C4-2B (cell line): ENCODE measurements around the gene THRAP3.
"Not testable (repeated sequence)": the region's sequence is repeated elsewhere in the genome, so short reads cannot be mapped to it uniquely, and the experiment has no call there.

Experiments
- H3K27ac ChIP-seq: fragments of 450-650 bp; 2 replicates; pipeline ENCODE4 v1.5.1; 2017
- ZFX ChIP-seq: fragments of 450-650 bp; IDR thresholded peaks from 2 replicates; pipeline ENCODE4 v1.6.1; 2017
- TF ChIP-seq, protein P1 (sequence below): fragments of 450-650 bp; conservative IDR thresholded peaks from 2 replicates; pipeline ENCODE4 v1.5.1; 2017; ENCODE audit warnings: mild to moderate bottlenecking

The THRAP3 gene

DNA sequence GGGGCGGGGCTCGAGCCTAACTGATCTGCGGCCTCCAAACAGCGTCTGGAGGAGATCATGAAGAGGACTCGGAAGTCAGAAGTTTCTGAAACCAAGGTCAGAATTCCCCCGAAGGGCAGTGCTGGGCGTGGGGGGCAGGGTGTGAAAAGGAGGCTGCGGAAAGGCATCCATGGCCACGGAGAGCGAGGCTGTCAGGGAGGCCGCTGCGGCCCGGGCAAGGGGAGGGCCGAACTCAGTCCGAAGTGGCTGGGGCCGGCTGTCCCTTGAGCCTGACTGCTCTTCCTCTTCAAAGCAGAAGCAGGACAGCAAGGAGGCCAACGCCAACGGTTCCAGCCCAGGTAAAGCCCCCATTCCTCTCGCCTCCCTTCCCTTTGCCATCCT is 45.0 kb upstream of the THRAP3 start:
- no peak overlapping the region for H3K27ac ChIP-seq

DNA sequence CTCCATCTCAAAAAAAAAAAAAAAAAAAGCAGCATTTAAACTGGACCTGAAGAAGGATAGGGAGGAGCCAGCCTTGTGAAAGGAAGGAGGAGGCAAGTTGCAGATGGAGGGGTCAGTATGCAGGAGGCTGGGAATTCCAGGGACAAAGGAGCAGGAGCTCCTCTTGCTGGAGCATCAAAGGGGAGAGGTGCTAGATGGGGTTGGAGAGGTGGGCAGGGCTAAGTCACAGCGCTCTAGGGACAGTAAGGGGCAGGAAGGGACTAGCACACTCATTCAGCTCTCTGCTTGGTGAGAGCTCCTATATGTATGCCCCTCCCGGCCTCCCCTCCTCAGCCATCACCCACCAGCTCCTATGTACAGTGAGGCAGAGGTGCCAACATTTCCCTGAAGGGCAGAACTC is 41.5 kb upstream of the THRAP3 start:
- no peak overlapping the region for H3K27ac ChIP-seq
- TF ChIP-seq ZFX, result no peak
- TF ChIP-seq, protein P1, sequence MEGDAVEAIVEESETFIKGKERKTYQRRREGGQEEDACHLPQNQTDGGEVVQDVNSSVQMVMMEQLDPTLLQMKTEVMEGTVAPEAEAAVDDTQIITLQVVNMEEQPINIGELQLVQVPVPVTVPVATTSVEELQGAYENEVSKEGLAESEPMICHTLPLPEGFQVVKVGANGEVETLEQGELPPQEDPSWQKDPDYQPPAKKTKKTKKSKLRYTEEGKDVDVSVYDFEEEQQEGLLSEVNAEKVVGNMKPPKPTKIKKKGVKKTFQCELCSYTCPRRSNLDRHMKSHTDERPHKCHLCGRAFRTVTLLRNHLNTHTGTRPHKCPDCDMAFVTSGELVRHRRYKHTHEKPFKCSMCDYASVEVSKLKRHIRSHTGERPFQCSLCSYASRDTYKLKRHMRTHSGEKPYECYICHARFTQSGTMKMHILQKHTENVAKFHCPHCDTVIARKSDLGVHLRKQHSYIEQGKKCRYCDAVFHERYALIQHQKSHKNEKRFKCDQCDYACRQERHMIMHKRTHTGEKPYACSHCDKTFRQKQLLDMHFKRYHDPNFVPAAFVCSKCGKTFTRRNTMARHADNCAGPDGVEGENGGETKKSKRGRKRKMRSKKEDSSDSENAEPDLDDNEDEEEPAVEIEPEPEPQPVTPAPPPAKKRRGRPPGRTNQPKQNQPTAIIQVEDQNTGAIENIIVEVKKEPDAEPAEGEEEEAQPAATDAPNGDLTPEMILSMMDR, result no peak

More for the DNA sequence above, 45.0 kb upstream of the THRAP3 start:
- TF ChIP-seq, protein P1, result no peak
- TF ChIP-seq ZFX, result no peak

DNA sequence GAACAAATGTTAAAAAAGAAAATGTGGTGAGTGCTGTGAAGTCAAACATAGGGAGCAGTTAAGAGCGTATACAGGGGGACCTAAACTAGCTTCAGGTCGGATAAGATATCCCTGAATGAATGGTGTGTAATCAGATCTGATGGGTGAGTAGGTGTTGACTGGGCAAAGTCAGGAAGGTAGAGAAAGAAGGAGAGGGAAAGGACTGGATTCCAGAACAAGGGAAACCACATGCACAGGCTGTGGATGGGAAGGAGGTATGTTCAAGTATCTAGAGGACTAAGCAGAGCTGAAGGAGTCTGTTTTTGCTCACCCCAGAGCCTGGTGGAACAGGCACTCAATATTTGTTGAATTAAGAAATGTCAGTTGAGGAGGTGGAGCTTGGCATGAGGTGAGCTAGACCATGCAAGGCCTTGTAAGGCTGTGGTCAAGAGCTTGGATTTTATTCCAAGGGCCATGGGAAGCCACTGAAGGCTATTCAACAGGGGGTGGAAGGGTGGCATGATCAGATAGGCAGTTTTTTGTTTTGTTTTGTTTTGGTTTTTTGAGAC is 40.9 kb upstream of the THRAP3 start:
- no peak for TF ChIP-seq ZFX
- TF ChIP-seq, protein P1, result no peak
- no peak overlapping the region for H3K27ac ChIP-seq

DNA sequence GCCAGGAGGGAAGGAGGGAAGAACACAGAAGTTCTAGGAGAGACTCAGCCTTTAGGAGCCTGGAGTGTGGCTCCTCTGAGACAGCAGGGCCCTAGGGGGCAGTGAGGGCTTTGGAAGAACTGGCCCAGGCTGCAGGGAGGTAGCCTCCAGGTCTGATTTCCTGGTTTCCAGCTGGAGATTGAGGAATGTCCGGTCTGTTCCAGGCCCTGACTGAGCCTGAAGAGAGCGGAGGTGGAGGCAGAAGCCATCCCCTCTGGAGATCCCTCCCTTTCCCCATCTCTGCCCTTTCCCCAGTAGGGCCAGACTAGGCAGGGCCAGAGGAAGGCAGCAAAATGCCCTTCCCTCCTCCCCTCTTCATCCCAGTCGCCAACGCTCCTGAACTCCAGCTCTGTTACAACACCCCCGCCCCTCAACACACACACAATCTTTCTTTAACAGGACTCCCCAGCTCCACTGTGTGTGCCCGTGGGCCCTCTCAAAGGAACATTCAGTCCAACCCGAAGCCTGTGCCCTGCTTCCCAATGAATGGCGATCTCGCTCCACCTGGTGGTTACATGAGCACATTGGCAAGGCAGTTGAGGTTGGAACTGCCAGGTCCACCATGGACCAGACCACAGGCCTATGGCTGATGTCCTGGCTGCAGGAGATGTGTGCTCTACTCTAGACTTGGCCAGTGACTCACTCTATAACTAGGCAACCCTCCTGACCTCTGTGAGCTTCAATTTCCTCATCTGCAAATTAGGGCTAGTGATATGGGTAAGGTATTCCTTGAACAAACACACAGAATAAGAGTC is 36.2 kb upstream of the THRAP3 start:
- peak overlapping the region; percentile 16 for H3K27ac ChIP-seq
- TF ChIP-seq, protein P1, result peak; percentile 93
- TF ChIP-seq ZFX, result no peak

DNA sequence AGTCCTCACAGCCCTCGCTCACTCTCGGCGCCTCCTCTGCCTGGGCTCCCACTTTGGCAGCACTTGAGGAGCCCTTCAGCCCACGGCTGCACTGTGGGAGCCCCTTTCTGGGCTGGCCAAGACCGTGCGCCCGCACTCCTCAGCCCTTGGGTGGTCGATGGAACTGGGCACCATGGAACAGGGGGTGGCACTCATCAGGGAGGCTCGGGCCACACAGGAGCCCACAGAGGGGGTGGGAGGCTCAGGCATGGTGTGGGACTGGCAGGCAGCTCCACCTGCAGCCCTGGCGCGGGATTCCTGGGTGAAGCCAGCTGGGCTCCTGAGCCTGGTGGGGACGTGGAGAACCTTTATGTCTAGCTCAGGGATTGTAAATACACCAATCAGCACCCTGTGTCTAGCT is 27.4 kb upstream of the THRAP3 start:
- not testable (repeated sequence) for H3K27ac ChIP-seq

DNA sequence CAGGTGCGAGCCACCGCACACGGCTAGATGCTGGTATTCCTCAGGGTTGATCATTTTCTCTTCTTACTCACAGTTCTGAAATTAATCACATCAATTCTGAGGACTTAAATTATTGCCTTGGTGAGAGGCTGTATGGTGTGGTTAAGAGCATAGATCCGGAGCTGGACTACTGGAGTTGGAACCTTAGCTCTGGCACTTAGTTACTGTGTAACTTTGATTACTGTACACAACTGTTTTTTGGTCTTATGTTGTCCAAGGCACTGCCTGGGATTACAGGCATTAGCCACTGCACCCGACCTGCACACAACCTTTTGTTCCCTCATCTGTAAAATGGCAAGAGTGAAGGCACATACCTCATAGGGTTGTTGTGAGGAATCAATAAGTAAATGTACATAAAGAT is 25.6 kb upstream of the THRAP3 start:
- TF ChIP-seq, protein P1, result no peak
- TF ChIP-seq ZFX, result no peak
- H3K27ac ChIP-seq, result peak overlapping the region; percentile 65; the same call in 1 of the 2 replicates

DNA sequence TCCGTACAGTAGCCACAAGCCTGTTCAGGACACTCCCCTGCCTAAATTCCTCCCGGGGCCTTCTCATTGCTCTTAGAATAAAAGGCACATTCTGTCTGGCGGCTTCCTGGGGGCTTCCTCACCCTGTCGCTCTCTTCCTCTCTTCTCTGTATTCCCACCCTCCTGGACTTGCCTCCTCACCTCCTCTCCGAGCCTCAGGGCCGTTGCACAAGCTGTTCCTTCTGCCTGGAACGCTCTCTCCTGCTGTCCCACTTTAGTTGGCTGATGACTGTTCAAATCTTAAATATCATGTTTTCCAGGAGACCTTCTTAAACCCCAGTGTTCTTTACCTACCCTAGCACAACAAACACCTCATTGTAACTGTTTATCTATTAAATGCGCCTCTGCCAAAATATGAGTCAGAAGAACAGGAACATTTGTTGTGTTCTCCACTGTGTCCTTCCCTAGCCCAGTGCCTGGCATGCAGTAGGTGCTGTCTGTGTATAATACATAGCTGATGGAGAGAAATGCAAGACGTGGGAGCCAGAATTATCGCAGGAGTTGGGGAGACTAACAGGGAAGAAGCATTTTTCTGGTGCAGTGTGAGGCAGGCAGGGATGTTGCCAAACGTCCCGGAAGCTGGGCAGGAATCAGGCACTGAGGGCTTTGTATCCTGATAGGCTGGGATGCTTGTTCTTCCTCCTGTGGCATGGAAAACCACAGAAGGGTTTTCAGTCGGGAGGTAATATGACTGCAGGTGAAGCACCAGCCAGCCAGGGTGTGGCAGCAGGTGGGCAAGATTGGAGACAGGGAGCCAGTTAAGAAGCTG is 24.1 kb upstream of the THRAP3 start:
- H3K27ac ChIP-seq, result peak overlapping the region; percentile 65
- no peak for TF ChIP-seq ZFX
- TF ChIP-seq, protein P1, result no peak
